ENCODE measurements around the gene NTSR1. TPM values are rescaled to one million over a fixed set of nuclear protein-coding genes. Genes with fewer than 3 reads are reported as not detected.

NTSR1 gene
- polyA plus RNA-seq, 10 donors: 0.07 to 0.25 (median 0.11) TPM

DNA sequence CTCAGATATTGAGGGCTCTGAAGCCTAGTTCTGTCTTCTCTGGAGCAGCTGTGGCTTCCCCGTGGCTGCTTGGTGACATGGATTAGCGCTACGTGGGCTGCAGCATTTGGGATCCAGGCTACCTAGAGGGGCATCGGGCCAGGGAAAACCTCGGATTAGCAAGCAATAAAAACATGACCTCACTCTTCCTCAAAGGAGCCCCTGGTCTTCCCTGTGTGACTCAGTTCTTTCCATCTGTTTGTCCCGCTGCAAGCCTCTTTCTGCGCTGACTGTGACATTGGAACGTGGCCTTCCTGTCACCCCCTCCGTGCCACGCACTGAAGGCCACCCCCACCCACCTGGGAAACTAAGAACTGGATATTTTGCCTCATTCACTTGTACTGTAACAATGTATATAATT lies 91.2 kb downstream of the NTSR1 start:
- DNase-seq: no peak

DNA sequence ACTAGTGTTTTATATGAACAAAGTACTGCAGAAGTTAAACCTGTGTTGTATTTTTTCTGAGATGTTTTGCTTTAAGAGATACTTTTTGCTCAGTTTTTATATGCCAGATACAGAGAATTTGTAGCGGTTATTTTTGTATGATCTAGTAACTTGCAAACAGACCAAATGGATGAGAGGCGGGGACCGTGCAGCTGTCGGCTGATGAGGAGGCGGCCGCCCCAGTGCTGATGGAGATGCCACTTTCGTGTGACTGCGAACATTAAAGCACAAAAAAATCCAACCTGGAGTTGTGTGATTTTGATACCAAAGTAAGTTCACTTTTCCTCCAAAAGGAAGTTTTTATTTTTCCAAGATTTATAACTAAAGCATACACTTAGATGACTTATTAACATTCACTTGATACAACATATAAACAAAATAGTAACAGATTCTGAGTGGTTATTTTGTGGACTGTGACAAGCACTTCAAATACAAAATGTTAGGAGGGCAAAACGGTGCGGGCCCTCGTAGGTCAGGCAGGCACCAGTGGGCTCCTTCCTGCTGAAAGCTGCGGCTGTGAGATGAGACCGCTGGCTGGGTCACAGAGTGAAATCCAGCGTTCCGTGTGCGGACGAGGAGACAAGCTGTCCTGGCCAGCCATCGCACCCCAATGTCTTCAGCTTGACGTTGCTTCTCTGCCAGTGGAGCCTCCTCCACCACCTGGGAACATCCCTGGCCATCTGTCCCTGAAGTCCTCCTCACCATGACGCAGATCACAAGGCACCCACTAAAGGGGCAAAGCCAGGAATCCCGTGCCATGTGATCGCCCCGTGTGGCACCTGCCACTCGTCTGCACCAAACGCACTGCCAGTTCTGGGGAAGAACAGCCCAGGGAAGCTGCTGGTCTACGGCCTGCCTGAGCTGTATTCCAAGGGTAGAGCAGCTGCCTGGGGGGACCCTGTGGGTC lies 92.0 kb downstream of the NTSR1 start:
- no peak for DNase-seq

DNA sequence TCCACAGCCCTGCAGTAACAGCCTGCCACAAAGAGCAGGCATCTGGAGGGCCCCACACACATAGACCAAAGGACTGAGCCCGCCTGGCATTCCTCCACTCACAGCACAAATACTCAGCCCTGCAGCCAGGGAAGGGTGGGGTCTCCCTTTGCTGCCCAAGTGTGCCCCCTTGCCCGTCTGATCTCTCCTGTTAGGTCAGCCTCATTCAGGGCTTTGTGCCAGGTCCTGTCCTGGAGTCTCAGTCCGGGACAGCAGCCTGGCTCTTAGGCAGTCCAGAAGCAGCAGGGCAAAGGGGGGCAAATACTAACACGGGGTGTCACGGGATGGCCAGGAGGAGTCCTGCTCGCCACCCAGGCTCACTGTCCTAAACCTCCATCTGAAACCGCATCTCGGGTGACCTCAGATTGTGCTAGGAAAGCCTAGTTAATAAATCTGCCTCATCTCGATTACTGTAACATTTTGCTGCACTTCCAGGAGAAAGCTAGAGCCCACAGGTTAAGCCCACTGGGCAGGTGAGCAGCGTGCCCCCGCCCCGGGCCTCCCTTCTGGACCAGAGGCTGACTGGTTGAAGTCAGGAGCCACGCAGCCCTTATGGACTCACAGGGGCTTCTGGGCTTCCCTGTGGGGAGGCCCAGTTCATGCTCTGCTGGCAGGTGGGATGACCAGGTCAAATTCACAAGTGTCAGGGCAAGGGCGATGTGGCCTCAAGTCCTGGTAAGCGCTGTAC lies 92.8 kb downstream of the NTSR1 start:
- no peak for DNase-seq

DNA sequence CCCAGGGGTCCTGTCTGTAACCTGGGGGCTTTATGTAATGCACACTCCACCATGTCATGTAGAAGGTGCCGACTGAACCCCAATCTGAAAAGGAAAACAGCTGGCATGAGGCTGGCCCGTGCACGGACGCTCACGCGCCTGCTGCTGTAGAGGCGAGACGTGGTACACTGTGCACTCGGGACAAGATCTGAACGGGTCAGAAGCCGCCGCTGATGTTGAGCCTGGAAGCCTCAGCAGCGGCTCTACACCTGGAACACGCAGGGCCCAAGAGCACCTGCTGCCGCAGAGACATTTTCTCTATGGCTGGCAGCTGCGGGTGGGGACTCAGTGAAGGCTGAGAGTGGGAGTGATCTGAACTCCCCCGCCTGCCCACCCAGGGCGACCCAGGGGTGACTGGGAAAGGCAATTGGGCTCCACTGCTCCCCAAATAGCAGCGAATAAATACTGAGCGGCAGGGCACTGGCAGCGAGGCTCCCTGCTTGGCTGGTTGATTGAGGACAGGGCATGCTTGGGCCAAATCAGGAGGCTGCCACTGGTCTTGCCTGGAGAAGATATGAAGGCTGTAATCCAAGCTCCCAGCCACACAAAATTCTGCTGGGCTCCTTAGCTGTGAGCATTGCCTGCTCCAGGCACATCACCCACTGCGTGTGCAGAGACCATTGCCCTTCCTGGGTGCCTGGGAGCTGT lies 93.5 kb downstream of the NTSR1 start:
- no peak for DNase-seq

DNA sequence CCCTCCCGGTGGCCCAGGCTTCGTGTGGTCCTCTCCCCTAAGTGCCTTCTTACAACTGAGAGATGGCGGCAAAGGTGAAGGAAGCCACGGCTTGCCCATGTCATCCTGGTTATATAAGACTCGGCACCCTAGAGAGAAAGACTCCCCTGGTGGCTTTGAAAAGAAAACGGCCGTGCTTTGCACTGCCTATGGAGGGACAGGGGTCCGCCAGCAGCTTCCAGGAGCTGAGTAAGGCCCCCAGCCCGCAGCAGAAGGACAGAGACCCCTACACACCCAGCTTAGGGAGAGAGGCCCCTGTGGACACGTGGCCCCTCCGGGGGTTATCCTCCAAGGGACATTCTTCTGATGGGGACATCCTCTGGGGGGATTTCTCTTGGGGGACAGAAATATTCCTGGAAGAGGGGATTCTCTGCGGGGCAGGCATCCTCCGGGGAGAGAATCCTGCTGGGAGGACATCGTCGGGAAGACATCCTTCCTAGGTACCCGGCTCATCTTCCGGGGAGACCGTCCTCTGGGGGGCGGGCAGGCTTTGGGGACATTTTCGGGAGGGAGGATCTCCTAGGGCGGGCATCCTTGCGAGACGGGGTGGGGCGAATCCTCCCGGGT lies 95.5 kb downstream of the NTSR1 start:
- no peak for DNase-seq

DNA sequence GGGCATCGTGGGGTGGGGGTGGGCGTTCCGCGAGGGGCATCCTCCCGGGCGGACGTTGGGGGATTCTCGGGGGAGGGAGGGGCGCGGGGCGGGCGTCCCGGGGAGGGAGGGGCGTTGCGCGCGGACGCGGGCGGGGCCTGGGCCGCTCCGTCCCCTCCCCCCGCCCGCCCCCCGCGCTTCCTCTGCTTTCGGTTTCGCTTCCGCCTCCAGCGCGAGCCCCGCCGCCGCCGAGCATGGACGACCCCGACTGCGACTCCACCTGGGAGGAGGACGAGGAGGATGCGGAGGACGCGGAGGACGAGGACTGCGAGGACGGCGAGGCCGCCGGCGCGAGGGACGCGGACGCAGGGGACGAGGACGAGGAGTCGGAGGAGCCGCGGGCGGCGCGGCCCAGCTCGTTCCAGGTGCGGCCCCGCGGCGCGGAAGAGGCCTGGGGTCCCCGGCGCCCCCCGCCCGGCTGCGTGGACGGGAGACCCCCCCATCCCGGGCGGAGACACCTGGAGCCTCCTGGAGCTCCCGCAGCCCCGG lies 96.1 kb downstream of the NTSR1 start, which contains the start of gene OGFR:
OGFR (plus strand) TSS at position 209 of the 528 bp plus-strand sequence; CDS start at position 234, 25 bp downstream.
- DNase-seq: peak; percentile 58 to 90 (median 82)

DNA sequence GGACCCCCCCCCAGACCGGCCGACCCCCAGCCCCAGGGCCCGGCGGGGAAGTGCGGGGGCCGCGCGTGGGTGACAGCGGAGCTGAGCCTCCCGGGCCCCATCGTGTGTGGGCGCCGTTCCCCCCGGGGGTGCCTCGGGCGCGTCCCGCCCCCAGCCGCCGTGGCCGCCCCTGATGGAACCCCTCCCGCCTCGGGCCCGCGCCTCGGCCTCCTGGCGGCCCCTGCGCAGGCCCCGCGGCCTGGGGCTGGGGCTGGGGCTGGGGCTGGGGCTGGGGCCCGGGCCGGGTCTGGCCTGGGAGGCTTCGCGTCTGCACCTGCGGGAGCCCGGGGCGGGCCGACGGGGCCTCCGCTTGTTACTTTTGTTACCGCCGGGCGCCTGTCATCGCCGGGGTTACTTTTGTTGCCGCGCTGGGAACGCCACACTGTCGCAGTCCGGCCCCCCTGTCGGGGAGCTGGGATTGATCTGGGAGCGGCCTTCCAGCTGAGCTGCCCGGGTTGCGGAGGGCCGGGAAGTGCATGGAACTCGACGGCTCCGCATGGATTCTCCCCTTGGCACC lies 96.6 kb downstream of the NTSR1 start:
- DNase-seq: no peak

DNA sequence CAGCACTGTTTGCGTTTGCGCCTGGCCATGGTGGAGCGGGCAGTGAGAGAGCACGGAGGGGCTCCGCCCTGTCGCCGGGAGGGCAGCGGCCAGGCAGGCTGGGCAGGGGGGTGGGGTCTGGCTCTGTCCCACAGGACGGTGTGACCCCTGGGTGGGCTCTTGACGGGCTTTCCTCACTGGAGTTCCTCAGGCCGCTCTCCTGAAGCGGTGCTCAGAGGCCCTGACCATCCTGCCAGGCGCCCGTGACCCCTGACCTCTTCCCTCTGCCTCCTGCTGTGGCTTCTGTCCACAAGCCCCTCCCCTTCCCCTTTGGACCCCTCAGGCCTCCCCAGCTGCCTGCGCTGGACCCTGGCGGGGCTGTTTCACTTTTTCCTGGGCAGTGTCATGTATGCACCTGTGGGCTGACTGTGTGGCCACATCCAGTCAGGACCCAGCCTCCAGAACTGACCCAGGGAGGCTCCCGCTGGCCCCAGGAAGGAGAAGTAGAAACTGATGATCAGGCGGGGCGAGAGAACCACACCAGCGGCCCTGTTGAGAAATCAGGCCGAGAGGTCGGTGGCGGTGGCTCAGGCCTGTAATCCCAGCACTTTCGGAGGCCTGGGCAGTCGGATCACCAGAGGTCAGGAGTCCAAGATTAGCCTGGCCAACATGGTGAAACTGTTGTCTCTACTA lies 97.2 kb downstream of the NTSR1 start:
- no peak for DNase-seq

DNA sequence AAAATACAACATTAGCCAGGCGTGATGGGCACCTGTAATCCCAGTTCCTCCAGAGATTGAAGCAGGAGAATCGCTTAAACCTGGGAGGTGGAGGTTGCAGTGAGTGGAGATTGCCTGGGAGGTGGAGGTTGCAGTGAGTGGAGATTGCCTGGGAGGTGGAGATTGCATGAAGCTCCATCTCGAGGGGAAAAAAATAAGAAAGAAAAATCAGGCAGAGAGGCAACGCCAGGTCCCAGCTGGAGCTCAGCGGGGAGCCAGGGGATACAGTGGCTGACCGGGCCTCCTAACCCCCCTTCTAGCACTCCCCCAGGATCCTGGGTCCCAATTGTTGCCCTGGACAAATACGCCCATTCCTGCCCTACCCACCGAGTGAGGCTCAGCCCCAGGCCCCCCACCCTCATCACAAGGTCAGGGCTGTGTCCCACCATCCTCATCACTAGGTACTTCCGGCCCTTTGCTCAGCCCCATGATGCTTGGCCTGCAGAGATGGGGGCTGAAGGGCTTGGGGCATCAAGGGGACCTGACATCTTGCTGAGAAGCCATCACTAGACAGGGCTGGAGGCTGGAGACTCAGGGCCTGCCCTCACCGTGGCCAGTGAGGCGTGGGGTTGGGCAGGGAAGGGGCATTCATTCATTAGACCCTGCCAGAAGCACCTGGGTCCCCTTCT lies 97.9 kb downstream of the NTSR1 start:
- DNase-seq: no peak

DNA sequence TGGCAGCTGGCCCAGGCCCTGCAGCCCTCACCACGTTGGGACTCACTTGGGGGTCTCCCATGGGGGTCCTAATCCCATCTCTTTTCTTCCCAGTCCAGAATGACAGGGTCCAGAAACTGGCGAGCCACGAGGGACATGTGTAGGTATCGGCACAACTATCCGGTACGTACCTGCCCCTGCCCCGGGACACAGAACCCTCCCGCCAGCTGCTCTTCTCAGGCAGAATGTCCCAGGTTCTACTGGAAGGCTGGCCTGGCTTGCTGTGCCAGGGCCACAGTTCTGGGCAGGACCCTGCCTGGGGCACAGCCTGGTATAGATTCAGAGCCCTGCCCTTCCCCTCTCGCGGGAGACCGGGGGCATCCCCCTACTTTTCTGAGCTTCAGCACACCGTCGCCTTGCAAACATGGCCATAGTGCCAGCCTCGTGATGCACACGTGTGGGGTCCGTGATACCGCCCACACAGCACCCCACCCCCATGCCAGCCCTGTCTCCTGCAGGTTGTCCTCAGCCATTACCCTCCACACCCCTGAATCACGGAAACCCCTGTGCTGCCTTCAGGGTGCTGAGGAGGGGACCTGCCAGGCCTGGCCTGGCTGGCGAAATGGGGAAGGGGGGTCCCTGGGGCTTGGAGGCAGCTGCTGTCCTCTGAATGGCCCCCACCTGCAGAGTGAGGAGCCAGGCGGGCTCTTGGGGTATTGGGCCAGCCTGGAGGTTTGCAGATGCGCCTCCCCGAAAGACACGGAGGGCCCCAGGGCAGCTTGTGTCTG lies 99.0 kb downstream of the NTSR1 start:
- DNase-seq: peak in 1 of 3 donors; percentile 9

DNA sequence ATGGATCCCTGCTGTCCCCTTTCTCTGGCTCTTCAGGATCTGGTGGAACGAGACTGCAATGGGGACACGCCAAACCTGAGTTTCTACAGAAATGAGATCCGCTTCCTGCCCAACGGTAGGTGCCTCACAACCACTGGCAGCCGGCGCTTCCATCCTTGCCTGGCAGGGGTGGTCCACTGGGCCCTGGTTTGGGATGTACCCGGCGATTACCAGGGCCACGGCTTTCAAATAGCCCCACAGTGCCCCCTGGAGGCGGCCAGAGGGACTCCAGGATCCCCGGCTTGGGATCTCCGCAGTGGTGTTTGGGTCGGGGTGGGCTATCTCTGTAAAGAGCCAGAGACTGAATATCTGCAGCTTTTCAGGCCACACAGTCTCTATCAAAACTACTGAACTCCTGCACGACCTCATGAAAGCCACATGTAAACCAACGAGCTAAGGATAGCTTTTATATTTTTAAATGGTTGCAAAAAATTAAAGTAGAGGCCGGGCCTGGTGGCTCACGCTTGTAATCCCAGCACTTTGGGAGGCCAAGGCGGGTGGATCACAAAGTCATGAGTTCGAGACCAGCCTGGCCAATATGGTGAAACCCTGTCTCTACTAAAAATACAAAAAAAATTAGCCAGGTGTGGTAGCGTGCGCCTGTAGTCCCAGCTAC lies 99.7 kb downstream of the NTSR1 start:
- DNase-seq: peak in 2 of 3 donors; percentile 66 to 81

DNA sequence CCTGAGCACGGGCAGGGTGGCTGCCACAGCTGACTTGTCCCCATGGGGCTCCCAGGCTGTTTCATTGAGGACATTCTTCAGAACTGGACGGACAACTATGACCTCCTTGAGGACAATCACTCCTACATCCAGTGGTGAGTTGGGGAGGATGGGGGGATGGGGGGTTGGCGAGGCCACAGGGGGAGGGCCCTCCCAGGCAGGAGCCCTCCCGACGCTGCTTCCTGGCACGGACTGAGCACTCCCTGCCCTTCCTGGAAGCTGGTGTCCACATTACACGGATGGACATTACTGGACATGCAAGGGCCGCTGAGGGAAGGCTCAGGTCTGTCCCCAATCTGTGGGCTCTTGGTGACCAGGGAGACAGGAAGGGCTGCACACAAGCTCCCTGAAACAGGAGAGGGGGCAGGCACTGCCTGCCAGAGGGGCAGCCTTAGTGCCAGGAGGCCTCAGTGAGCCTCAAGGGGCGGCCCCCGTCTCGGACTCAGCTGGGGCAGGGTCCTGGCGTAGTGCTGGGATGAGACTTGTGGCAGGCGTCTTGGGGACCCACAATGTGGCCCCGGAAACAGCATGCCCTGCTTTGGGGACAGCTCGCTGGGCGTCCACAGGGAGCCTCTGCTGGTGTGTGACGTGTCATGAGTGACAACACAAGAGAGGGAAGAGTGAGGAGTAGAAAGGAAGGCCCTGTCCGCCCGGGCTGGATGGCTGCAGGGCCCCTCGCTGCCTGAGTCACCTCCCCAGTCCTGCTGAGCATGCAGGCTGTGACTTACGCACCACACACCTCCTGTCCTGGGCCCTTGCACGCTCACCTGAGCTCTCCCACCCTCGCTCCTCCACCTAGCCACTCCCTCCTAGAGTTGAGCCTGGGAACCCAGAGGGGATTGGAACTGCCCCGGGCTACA lies 101.1 kb downstream of the NTSR1 start:
- DNase-seq: no peak

DNA sequence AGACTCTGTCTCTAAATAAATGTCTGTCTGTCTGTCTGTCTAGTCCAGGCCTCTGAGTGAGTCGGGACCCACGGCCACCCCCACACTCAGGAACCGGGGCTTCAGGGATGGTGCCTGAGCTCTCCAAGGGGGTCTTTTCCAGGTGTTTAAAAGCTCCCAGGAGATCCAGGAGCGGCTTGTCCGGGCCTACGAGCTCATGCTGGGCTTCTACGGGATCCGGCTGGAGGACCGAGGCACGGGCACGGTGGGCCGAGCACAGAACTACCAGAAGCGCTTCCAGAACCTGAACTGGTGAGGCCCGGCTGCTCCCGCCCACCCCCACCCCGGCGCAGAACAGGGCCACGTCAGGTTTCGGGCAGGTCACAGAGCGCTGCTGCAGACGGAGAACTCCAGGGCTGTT lies 102.7 kb downstream of the NTSR1 start:
- DNase-seq: no peak

DNA sequence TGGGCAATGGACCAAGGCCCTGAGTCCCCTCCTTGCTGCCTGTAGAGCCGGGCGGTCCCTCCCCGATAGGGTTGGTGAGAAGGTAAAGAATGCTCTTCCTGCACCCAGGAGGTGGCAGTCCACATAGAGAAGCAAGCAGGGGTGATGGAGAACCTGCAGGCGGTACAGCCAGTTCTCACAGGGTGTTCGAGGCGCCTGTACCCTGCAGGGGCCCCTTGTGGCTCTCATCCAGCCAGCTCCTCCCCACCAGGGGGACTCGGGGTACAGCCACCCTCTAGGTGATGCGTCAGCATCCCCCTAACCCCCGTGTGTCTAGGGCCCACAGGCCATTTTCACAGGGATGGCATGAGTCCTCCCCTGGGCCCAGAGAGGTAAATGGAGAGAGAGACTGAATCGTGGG lies 103.1 kb downstream of the NTSR1 start:
- DNase-seq: peak in 1 of 3 donors; percentile 13

Data from muscle of back (tissue), 11 donors.